Lower leg skin (tissue), 4 donors: ENCODE results near the gene TOMM22. TPM values are rescaled to one million over a fixed set of nuclear protein-coding genes. Genes with fewer than 3 reads are reported as not detected.

Source experiments
- DNase-seq, 2 donors: peaks; one replicate each; pipeline ENCODE4 v3.0.0-alpha.2; 2019; ENCODE audit warnings: low spot score in 2 of 2
- H3K4me3 ChIP-seq: fragments of 200-600 bp; sonication (generic); 2 replicates; pipeline ENCODE4 v1.5.1; 2017; ENCODE audit warnings: mild to moderate bottlenecking, low read depth; ENCODE audit not compliant: poor library complexity, severe bottlenecking
- CTCF ChIP-seq, 3 donors: fragments of 450-650 bp; IDR thresholded peaks; one replicate each; pipeline ENCODE4 v1.5.1; 2016; ENCODE audit warnings: antibody characterized with exemption in 3 of 3, mild to moderate bottlenecking in 3 of 3, moderate library complexity in 2 of 3
- POLR2A ChIP-seq, 2 donors: fragments of 450-650 bp; IDR thresholded peaks; one replicate each; pipeline ENCODE4 v1.6.1; 2016 to 2017; ENCODE audit warnings: antibody characterized with exemption in 2 of 2, mild to moderate bottlenecking in 1 of 2, moderate library complexity in 1 of 2
- WGBS, 2 donors: methylation state at CpG; one replicate each; pipeline ENCODE4 v1.1.5; 2018; 5-methylcytosine and 5-hydroxymethylcytosine counted together
- intact Hi-C: fragments of 100-400 bp; cut with DNase I; formaldehyde crosslinking; loops from one replicate; pipeline ENCODE4 v1.15.0; 2023; ENCODE audit warnings: low total_unique reads
- total RNA-seq, 4 donors: library from RNA; depleted of rRNA; stranded (reverse); fragments of >200 nt; gene quantifications; one replicate each; pipeline ENCODE4 v1.1.0, GENCODE V29; 2016

Gene TOMM22
- total RNA-seq, 4 donors from 2014 or later, result 24.8 to 42.2 (median 34.5) TPM

GRCh38 chr22:38725900-38726655 is 44.3 kb downstream of the TOMM22 start:
- H3K4me3 ChIP-seq, result no peak overlapping the region
- intact Hi-C loops, result no loop called here
- WGBS, 2 donors, result 92 to 93% methylated on average over 16 to 18 of the region's 18 CpGs
- DNase-seq, result no peak
- no peak for TF ChIP-seq CTCF (IDR thresholded peaks at IDR 0.05)
- TF ChIP-seq POLR2A (IDR thresholded peaks at IDR 0.05), result no peak

GRCh38 chr22:38727123-38727522 is 45.4 kb downstream of the TOMM22 start:
- intact Hi-C loops, result no loop called here
- 95 to 96% methylated on average over 12 of the region's 12 CpGs for WGBS, 2 donors
- H3K4me3 ChIP-seq, result no peak overlapping the region
- TF ChIP-seq CTCF (IDR thresholded peaks at IDR 0.05), result no peak
- no peak for TF ChIP-seq POLR2A (IDR thresholded peaks at IDR 0.05)
- DNase-seq, result no peak

- DNase-seq, result no peak
- WGBS, 2 donors, result 94 to 96% methylated on average over 13 to 15 of the region's 15 CpGs
- no peak overlapping the region for H3K4me3 ChIP-seq
These were observed 46.0 kb downstream of the TOMM22 start for GRCh38 chr22:38727530-38728451.

GRCh38 chr22:38728871-38729796 is 47.4 kb downstream of the TOMM22 start:
- no peak for DNase-seq
- WGBS, 2 donors, result 85 to 86% methylated on average over 11 to 18 of the region's 18 CpGs
- intact Hi-C loops, result no loop called here
- H3K4me3 ChIP-seq, result no peak overlapping the region
- TF ChIP-seq POLR2A (IDR thresholded peaks at IDR 0.05) (no peak), CTCF (IDR thresholded peaks at IDR 0.05) (no peak)

More at GRCh38 chr22:38727530-38728451, 46.0 kb downstream of the TOMM22 start:
- intact Hi-C loops, result no loop called here
- no peak for TF ChIP-seq POLR2A (IDR thresholded peaks at IDR 0.05)
- no peak for TF ChIP-seq CTCF (IDR thresholded peaks at IDR 0.05)

- intact Hi-C loops, result no loop called here
- no peak for TF ChIP-seq CTCF (IDR thresholded peaks at IDR 0.05)
- no peak for TF ChIP-seq POLR2A (IDR thresholded peaks at IDR 0.05)
- DNase-seq, result no peak
- 84 to 91% methylated on average over 6 of the region's 6 CpGs for WGBS, 2 donors
- H3K4me3 ChIP-seq, result no peak overlapping the region
These were observed 48.2 kb downstream of the TOMM22 start for GRCh38 chr22:38729946-38730345.
